Heart left ventricle (tissue), 16 donors: ENCODE data around the gene SNRPB2. TPM values are rescaled to one million over a fixed set of nuclear protein-coding genes. Genes with fewer than 3 reads are reported as not detected.

Experiments
- ATAC-seq, 4 donors: fragments of 200-7000 bp; cut with Tn5 transposase; one replicate each; pipeline ENCODE4 v1.9.1; 2020 to 2022; ENCODE audit warnings: moderate library complexity in 4 of 4, mild to moderate bottlenecking in 3 of 4, moderate number of reproducible peaks in 1 of 4
- DNase-seq, 5 donors: peaks; one replicate each; pipeline ENCODE4 v3.0.0-alpha.2; 2020
- H3K27ac ChIP-seq, 12 donors: fragments of 200-600 bp; sonication (generic) in 4 of 12; one replicate each; pipeline versions ENCODE4 v1.5.0 to v1.8.0; 2016 to 2022; ENCODE audit warnings: mild to moderate bottlenecking in 2 of 12
- H3K27me3 ChIP-seq, 9 donors: fragments of 200-600 bp; sonication (generic) in 2 of 9; one replicate each; pipeline versions ENCODE4 v1.5.1 to v1.8.0; 2016 to 2022; ENCODE audit warnings: mild to moderate bottlenecking in 3 of 9
- H3K36me3 ChIP-seq, 9 donors: fragments of 200-600 bp; sonication (generic) in 2 of 9; one replicate each; pipeline versions ENCODE4 v1.5.0 to v1.8.0; 2018 to 2022; ENCODE audit warnings: mild to moderate bottlenecking in 2 of 9
- H3K4me1 ChIP-seq, 12 donors: fragments of 200-600 bp; sonication (generic) in 4 of 12; one replicate each; pipeline versions ENCODE4 v1.5.0 to v1.8.0; 2016 to 2022; ENCODE audit warnings: mild to moderate bottlenecking in 3 of 12
- H3K4me3 ChIP-seq, 12 donors: fragments of 200-600 bp; sonication (generic) in 4 of 12; one replicate each; pipeline versions ENCODE4 v1.5.0 to v1.8.0; 2017 to 2022; ENCODE audit warnings: mild to moderate bottlenecking in 9 of 12, moderate library complexity in 4 of 12
- H3K9me3 ChIP-seq, 12 donors: fragments of 200-600 bp; sonication (generic) in 4 of 12; one replicate each; pipeline versions ENCODE4 v1.5.0 to v1.8.0; 2016 to 2022; ENCODE audit warnings: mild to moderate bottlenecking in 1 of 12
- CTCF ChIP-seq, 12 donors: fragments of 200-600 bp; sonication (generic) in 4 of 12; IDR thresholded peaks; one replicate each; pipeline versions ENCODE4 v1.5.0 to v1.8.0; 2018 to 2022; ENCODE audit warnings: antibody characterized with exemption in 12 of 12, mild to moderate bottlenecking in 5 of 12
- POLR2A ChIP-seq, 2 donors: fragments of 450-650 bp; IDR thresholded peaks; one replicate each; pipeline ENCODE4 v1.6.1; 2017; ENCODE audit warnings: antibody characterized with exemption in 2 of 2, mild to moderate bottlenecking in 2 of 2, moderate library complexity in 2 of 2
- WGBS, 4 donors: extraction: QIAGEN DNeasy Blood & Tissue Kit in 2 of 4; methylation state at CpG; one replicate each; pipeline versions ENCODE4 v1.1.5 to v1.1.7; 2013 to 2018; 5-methylcytosine and 5-hydroxymethylcytosine counted together
- intact Hi-C, 10 donors: fragments of 100-400 bp; cut with DNase I; formaldehyde crosslinking; loops; one replicate each; pipeline versions ENCODE4 v1.11.1 to v1.14.2; 2022
- polyA plus RNA-seq, 2 donors: library from polyadenylated mRNA; stranded (reverse); fragments of 200-250 nt; gene quantifications; one replicate each; pipeline ENCODE4 v1.2.3, GENCODE V29; 2013
- total RNA-seq, 9 donors: library from RNA; depleted of rRNA in 2 of 9; stranded (reverse); fragments of >200 nt in 2 of 9; fragmentation: NEBNext Ultra II Directional in 3 of 9; extraction: Animal tissue kit (Norgen Biotek cat#: 25700) in 3 of 9; gene quantifications; one replicate each; pipeline versions ENCODE4 v1.1.0 to v1.2.4, GENCODE V29; 2016 to 2023
- donor health status: ischemic (EF 13 %, LVEDD 7.1; RV severe dilation, severe dysfunction).
- donor health status: healthy with polysubstance abuse.
- donor health status: DM: no; HTN: yes; CAD: no.
- donor health status: DM: no; HTN: no; CAD: no.
- donor health status: ischemic (EF 25% LVEDD 6.9; RV normal size, moderate dysfunction).
- donor health status: ischemic (EF 25% LVEDD 5.7; RV mildly dilated, moderate dysfunction).
- donor health status: healthy.
- donor health status: DM: yes; HTN: yes; CAD: no.
- donor health status: ischemic (EF 35%, LVEDD 5.7; RV mildly dilated, moderate dysfunction).
- donor health status: nonischemic (EF 11% LVEDD 7.7; RV severe dilation, severe dysfunction).
- donor health status: DM: yes; HTN: yes; CAD: no.
- donor health status: PGD.
- donor health status: ischemic (EF 29% LVEDD 5.4; RV normal size, mild dysfunction).
- donor health status: nonischemic (EF 23%, LVEDD 6.1; RV moderate dilation, normal function).

Gene SNRPB2
- total and polyA plus RNA-seq, 11 donors, result 20.2 to 60.9 (median 33.2) TPM

GRCh38 chr20:16777126-16777525 lies 47.3 kb downstream of the SNRPB2 start:
- Histone ChIP-seq H3K27ac (no peak overlapping the region), H3K4me3 (no peak overlapping the region), H3K27me3 (no peaks in the 10 kb centered on the region), H3K9me3 (peaks cover 0 to 12% (median 0%) of the 10 kb centered on the region in 12 donors), H3K4me1 (no peaks in the 10 kb centered on the region), H3K36me3 (no peaks in the 10 kb centered on the region)
- ATAC-seq, result no peak
- 56 to 85% (median 76%) methylated on average over 1 of the region's 1 CpG for WGBS, 4 donors
- intact Hi-C loops, result no loop called here
- DNase-seq, result no peak
- TF ChIP-seq CTCF (IDR thresholded peaks at IDR 0.05), result no peak
- TF ChIP-seq POLR2A (IDR thresholded peaks at IDR 0.05), result no peak

GRCh38 chr20:16778159-16778558 lies 48.3 kb downstream of the SNRPB2 start:
- Histone ChIP-seq H3K4me1 (no peaks in the 10 kb centered on the region), H3K27me3 (no peaks in the 10 kb centered on the region), H3K36me3 (no peaks in the 10 kb centered on the region), H3K27ac (no peak overlapping the region), H3K9me3 (peaks cover 0 to 16% (median 0%) of the 10 kb centered on the region in 12 donors), H3K4me3 (no peak overlapping the region)
- no peak for TF ChIP-seq POLR2A (IDR thresholded peaks at IDR 0.05)
- no peak for TF ChIP-seq CTCF (IDR thresholded peaks at IDR 0.05)
- no peak for DNase-seq
- intact Hi-C loops, result no loop called here
- ATAC-seq, result no peak
- WGBS, 4 donors, result 91 to 97% (median 93%) methylated on average over 1 of the region's 1 CpG

GRCh38 chr20:16781496-16781895 lies 51.7 kb downstream of the SNRPB2 start:
- ATAC-seq (no peak), DNase-seq (no peak)
- TF ChIP-seq CTCF (IDR thresholded peaks at IDR 0.05) (no peak), POLR2A (IDR thresholded peaks at IDR 0.05) (no peak)
- no peak overlapping the region for H3K27ac ChIP-seq
- H3K36me3 ChIP-seq, result no peaks in the 10 kb centered on the region
- H3K4me1 ChIP-seq, result no peaks in the 10 kb centered on the region
- peaks cover 0 to 16% (median 0%) of the 10 kb centered on the region in 12 donors for H3K9me3 ChIP-seq
- H3K27me3 ChIP-seq, result no peaks in the 10 kb centered on the region
- intact Hi-C loops, result no loop called here
- H3K4me3 ChIP-seq, result no peak overlapping the region
- 94 to 100% (median 98%) methylated on average over 1 of the region's 1 CpG for WGBS, 4 donors

GRCh38 chr20:16785226-16785625 lies 55.4 kb downstream of the SNRPB2 start:
- no peaks in the 10 kb centered on the region for H3K4me1 ChIP-seq
- TF ChIP-seq CTCF (IDR thresholded peaks at IDR 0.05), result no peak
- TF ChIP-seq POLR2A (IDR thresholded peaks at IDR 0.05), result no peak
- WGBS, 4 donors, result 40 to 71% (median 47%) methylated on average over 1 of the region's 1 CpG
- no peaks in the 10 kb centered on the region for H3K36me3 ChIP-seq
- no peak overlapping the region for H3K4me3 ChIP-seq
- H3K9me3 ChIP-seq, result peaks cover 0 to 15% (median 0%) of the 10 kb centered on the region in 12 donors
- ATAC-seq (no peak), DNase-seq (no peak)
- H3K27ac ChIP-seq, result no peak overlapping the region
- intact Hi-C loops, result no loop called here
- no peaks in the 10 kb centered on the region for H3K27me3 ChIP-seq

Other genes starting within 250 kb of the SNRPB2 start
- gene KIF16B, start 156.6 kb upstream of the SNRPB2 start, total RNA-seq, result 10 to 100 TPM; 12.6 to 31.8 (median 17.8) TPM
- 10 to 100 TPM in 1 of 2 donors, 1 to 10 TPM in 1; 8.8 to 18.0 TPM for gene KIF16B, start 156.6 kb upstream of the SNRPB2 start, polyA plus RNA-seq
- gene OTOR, start 18.3 kb downstream of the SNRPB2 start, total RNA-seq, result not detected
- not detected for gene OTOR, start 18.3 kb downstream of the SNRPB2 start, polyA plus RNA-seq